ENCODE data around the gene ADH1A.
"Not testable (repeated sequence)": the region's sequence is repeated elsewhere in the genome, so short reads cannot be mapped to it uniquely, and the experiment has no call there.

ADH1A gene

DNA sequence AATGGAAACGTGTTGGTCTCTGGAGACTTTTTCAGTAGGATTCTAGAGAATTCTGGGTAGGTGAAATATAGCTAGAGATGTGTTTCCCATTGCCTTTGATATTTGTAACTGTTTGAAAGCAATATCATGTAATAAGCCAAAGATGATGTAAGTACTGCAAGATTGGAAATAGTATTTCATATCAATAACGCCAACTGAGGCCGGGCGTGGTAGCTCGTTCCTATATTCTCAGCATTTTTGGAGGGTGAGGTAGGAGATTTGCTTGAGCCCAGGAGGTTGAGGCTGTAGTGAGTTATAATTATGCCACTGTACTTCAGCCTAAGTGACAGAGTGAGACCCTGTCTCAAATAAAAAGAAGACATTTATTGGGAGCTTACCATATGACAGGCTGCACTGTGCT, 9.5 kb downstream of the ADH1A start:
- Histone ChIP-seq H3K36me3 (ENCODE audit: insufficient read depth, low read length) (no peaks in the 10 kb centered on the region), H3K4me1 (ENCODE audit: insufficient read depth, low read length) (peaks cover 7% of the 10 kb centered on the region), H3K4me3 (ENCODE audit: low read length) (no peak overlapping the region), H3K27me3 (ENCODE audit: insufficient read depth, low read length) (no peaks in the 10 kb centered on the region), H3K27ac (ENCODE audit: low read depth, low read length) (no peak overlapping the region), H3K9ac (ENCODE audit: low read depth, low read length) (no peak overlapping the region), H3K9me3 (ENCODE audit: insufficient read depth, low read depth, low read length) (no peaks in the 10 kb centered on the region)
- WGBS, result 98% methylated on average over 5 of the region's 5 CpGs

DNA sequence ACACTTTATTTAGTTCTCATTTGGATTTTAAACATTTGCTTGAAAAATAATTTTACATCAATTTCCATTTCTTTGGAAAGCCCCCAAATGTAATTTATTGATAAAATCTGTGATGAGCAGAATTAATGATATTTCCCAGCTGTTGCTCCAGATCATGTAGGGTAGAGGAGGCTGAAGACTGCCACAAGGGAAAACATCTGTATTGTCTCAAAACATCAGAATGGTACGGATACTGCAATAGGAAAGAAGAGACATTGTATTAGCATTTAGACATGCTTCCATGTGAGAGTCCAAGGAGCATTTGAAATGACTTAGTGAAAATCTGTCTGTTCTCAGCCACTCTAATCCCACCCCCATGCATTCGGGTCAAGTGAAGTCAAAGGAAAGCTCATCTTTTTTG, 14.4 kb downstream of the ADH1A start:
- peaks cover 7% of the 10 kb centered on the region for H3K4me1 ChIP-seq (ENCODE audit: insufficient read depth, low read length)
- no peaks in the 10 kb centered on the region for H3K36me3 ChIP-seq (ENCODE audit: insufficient read depth, low read length)
- H3K27ac ChIP-seq (ENCODE audit: low read depth, low read length), result no peak overlapping the region
- H3K4me3 ChIP-seq (ENCODE audit: low read length), result no peak overlapping the region
- H3K27me3 ChIP-seq (ENCODE audit: insufficient read depth, low read length), result no peaks in the 10 kb centered on the region
- WGBS, result 95% methylated on average over 2 of the region's 2 CpGs
- H3K9ac ChIP-seq (ENCODE audit: low read depth, low read length), result no peak overlapping the region
- H3K9me3 ChIP-seq (ENCODE audit: insufficient read depth, low read depth, low read length), result 0 out of 2 replicates have a peak, but pooled peaks cover 3% of the 10 kb centered on the region

DNA sequence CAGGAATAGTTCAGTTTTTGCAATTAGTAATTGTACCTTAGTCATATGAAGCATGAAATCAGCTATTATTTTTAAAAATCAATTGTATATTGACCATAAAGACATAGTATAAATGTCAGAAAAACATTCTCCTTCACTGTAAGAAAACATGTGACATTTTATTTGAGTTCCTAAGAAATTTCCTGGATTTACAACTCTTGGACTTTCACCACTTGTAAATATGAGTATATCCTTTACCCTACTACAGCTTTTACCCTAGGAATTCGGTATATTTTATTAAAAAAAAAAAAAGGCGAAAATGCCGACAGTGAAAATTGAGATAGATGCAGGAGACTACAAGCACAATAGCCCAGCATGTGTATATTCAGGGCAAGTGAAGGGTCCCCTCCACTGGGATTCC, 14.9 kb downstream of the ADH1A start:
- H3K27ac ChIP-seq (ENCODE audit: low read depth, low read length), result no peak overlapping the region
- peaks cover 7% of the 10 kb centered on the region; the same call in 1 of the 2 replicates for H3K9me3 ChIP-seq (ENCODE audit: insufficient read depth, low read depth, low read length)
- no peak overlapping the region for H3K9ac ChIP-seq (ENCODE audit: low read depth, low read length)
- H3K27me3 ChIP-seq (ENCODE audit: insufficient read depth, low read length), result no peaks in the 10 kb centered on the region
- H3K4me3 ChIP-seq (ENCODE audit: low read length), result no peak overlapping the region
- WGBS, result 54% methylated on average over 2 of the region's 3 CpGs
- peaks cover 7% of the 10 kb centered on the region for H3K4me1 ChIP-seq (ENCODE audit: insufficient read depth, low read length)
- H3K36me3 ChIP-seq (ENCODE audit: insufficient read depth, low read length), result no peaks in the 10 kb centered on the region

DNA sequence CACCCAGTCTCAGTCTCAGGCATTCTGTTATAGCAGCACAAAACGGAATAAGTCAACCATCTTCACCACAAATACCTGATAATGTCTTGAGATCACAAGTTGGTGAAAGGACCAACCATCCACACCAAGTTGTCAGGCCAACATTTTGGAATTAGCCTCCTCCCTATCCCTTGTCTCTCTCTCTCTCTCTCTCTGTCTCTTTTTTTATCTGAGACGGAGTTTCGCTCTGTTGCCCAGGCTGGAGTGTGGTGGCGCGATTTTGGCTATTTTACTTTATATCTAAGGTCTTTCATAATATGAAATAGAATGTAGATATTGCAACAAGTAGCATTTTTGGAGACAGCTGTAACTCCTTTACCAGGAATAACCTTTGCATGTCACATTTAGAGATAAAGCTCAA, 15.7 kb downstream of the ADH1A start:
- H3K27ac ChIP-seq (ENCODE audit: low read depth, low read length), result no peak overlapping the region

DNA sequence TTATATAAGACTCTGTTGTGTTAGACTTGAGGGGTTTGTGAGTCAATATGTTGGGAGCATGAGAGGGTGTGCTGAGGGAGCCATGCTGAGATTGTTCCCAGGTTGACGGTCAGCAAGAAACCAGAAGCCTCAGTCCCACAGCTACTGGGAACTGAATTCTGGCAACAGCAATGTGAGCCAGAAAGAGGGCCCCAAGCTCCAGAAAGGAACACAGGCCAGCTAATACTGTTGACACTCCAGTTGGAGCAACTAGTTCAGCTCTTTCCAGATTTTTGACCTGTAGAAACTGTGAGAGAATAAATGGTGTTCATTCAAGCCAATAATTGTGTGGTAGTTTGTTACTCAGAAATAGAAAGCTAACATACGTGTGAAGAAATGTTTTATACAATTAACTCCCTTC, 17.1 kb downstream of the ADH1A start:
- no peak overlapping the region for H3K4me3 ChIP-seq (ENCODE audit: low read length)
- 100% methylated on average over 1 of the region's 2 CpGs for WGBS
- peaks cover 12% of the 10 kb centered on the region; the same call in 1 of the 2 replicates for H3K9me3 ChIP-seq (ENCODE audit: insufficient read depth, low read depth, low read length)
- H3K36me3 ChIP-seq (ENCODE audit: insufficient read depth, low read length), result no peaks in the 10 kb centered on the region
- peaks cover under 1% of the 10 kb centered on the region; the same call in 1 of the 2 replicates for H3K4me1 ChIP-seq (ENCODE audit: insufficient read depth, low read length)
- H3K27ac ChIP-seq (ENCODE audit: low read depth, low read length), result no peak overlapping the region
- H3K9ac ChIP-seq (ENCODE audit: low read depth, low read length), result no peak overlapping the region
- no peaks in the 10 kb centered on the region for H3K27me3 ChIP-seq (ENCODE audit: insufficient read depth, low read length)

More for the DNA sequence above, 15.7 kb downstream of the ADH1A start:
- Histone ChIP-seq H3K27me3 (ENCODE audit: insufficient read depth, low read length) (no peaks in the 10 kb centered on the region), H3K9ac (ENCODE audit: low read depth, low read length) (no peak overlapping the region), H3K36me3 (ENCODE audit: insufficient read depth, low read length) (no peaks in the 10 kb centered on the region), H3K9me3 (ENCODE audit: insufficient read depth, low read depth, low read length) (peaks cover 12% of the 10 kb centered on the region; the same call in 1 of the 2 replicates), H3K4me1 (ENCODE audit: insufficient read depth, low read length) (peaks cover 7% of the 10 kb centered on the region), H3K4me3 (ENCODE audit: low read length) (no peak overlapping the region)
- WGBS, result 97% methylated on average over 5 of the region's 5 CpGs

DNA sequence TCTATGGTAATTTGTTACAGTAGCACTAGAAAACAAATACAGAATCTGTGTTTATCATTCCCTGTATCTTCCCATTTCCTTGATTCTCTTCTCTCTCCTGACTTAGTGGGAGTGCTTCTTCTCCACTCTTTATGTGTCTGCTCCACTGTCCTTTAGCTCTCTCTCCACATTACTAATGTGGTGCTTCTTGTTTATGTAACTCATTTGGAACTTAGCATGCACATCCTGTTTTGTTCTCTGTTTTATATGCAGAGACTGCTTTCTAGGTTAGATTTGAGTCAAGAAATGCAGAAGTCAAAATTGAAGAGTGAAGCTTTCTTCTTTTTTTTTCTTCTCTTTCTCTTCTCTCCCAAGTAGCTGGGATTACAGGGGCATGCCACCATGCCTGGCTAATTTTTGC, 25.9 kb downstream of the ADH1A start:
- no peaks in the 10 kb centered on the region for H3K9me3 ChIP-seq (ENCODE audit: insufficient read depth, low read depth, low read length)
- H3K4me1 ChIP-seq (ENCODE audit: insufficient read depth, low read length), result no peaks in the 10 kb centered on the region
- no peak overlapping the region for H3K27ac ChIP-seq (ENCODE audit: low read depth, low read length)
- H3K4me3 ChIP-seq (ENCODE audit: low read length), result no peak overlapping the region
- H3K36me3 ChIP-seq (ENCODE audit: insufficient read depth, low read length), result no peaks in the 10 kb centered on the region
- no peaks in the 10 kb centered on the region for H3K27me3 ChIP-seq (ENCODE audit: insufficient read depth, low read length)
- no peak overlapping the region for H3K9ac ChIP-seq (ENCODE audit: low read depth, low read length)

DNA sequence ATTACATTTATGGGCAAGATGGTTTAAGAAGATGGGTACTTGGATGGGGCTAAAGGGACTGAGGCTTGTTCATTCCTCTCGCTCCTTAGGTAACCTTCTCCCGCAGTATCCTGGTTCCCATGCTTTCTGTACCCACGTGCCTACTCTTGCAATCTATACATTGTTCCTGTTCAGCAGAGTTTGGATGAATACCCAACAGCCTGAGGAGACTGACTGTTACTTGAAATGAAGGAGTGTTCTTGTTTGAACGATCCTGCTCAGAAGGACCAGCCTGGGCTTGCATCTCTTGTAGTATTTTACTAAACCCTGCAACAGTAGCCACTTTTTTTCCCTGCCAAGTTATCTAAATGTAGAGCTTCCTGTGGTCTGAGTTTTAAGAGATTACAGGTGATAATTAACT, 38.0 kb downstream of the ADH1A start:
- H3K27ac ChIP-seq (ENCODE audit: low read depth, low read length), result no peak overlapping the region
- H3K4me3 ChIP-seq (ENCODE audit: low read length), result no peak overlapping the region
- H3K27me3 ChIP-seq (ENCODE audit: insufficient read depth, low read length), result no peaks in the 10 kb centered on the region
- WGBS, result 100% methylated on average over 4 of the region's 4 CpGs
- H3K9ac ChIP-seq (ENCODE audit: low read depth, low read length), result no peak overlapping the region
- H3K36me3 ChIP-seq (ENCODE audit: insufficient read depth, low read length), result no peaks in the 10 kb centered on the region
- H3K4me1 ChIP-seq (ENCODE audit: insufficient read depth, low read length), result no peaks in the 10 kb centered on the region
- no peaks in the 10 kb centered on the region for H3K9me3 ChIP-seq (ENCODE audit: insufficient read depth, low read depth, low read length)

DNA sequence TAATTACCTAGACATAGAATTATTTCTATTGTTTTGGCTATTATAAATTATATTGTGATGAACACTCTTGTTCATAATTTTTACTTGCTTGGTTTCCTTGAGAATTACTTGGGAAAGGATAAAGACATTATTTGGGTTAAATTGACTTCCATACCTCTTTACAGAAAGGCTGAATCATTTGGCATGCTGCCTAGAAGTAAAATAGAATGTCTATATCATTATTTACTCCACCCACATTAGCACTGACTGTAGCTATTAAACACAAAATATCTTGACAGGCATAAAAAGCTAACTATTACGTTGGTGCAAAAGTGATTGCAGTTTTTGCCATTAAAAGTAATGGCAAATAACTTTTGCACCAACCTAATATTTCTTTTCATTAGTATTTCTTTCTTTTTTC, 42.1 kb downstream of the ADH1A start:
- no peaks in the 10 kb centered on the region for H3K9me3 ChIP-seq (ENCODE audit: insufficient read depth, low read depth, low read length)
- H3K9ac ChIP-seq (ENCODE audit: low read depth, low read length), result no peak overlapping the region
- H3K36me3 ChIP-seq (ENCODE audit: insufficient read depth, low read length), result no peaks in the 10 kb centered on the region
- H3K27ac ChIP-seq (ENCODE audit: low read depth, low read length), result no peak overlapping the region
- no peak overlapping the region for H3K4me3 ChIP-seq (ENCODE audit: low read length)
- H3K27me3 ChIP-seq (ENCODE audit: insufficient read depth, low read length), result no peaks in the 10 kb centered on the region
- H3K4me1 ChIP-seq (ENCODE audit: insufficient read depth, low read length), result no peaks in the 10 kb centered on the region
- 100% methylated on average over 1 of the region's 1 CpG for WGBS

DNA sequence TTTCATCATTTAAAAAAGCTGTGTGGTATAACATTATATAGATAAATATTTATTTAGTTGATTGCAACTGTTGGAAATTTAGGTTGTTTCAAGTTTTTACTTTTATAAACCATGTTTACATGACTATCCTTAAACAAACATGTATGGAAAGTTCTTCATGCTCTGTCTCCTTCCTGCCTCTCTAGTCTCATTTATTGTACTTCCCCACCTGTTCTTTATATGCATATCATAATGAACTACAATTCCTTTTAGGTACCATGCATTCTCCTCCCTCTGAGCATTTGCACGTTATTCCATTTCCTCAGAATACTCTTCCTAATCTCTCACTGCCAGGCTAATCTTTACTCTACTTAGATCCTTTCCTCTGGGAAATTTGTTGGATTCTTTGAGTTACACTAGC, 54.8 kb downstream of the ADH1A start:
- Histone ChIP-seq H3K4me3 (ENCODE audit: low read length) (no peak overlapping the region), H3K9ac (ENCODE audit: low read depth, low read length) (no peak overlapping the region), H3K27me3 (ENCODE audit: insufficient read depth, low read length) (no peaks in the 10 kb centered on the region), H3K9me3 (ENCODE audit: insufficient read depth, low read depth, low read length) (0 out of 2 replicates have a peak, but pooled peaks cover 2% of the 10 kb centered on the region), H3K36me3 (ENCODE audit: insufficient read depth, low read length) (no peaks in the 10 kb centered on the region), H3K27ac (ENCODE audit: low read depth, low read length) (no peak overlapping the region), H3K4me1 (ENCODE audit: insufficient read depth, low read length) (no peaks in the 10 kb centered on the region)
- WGBS, result 100% methylated on average over 1 of the region's 1 CpG

DNA sequence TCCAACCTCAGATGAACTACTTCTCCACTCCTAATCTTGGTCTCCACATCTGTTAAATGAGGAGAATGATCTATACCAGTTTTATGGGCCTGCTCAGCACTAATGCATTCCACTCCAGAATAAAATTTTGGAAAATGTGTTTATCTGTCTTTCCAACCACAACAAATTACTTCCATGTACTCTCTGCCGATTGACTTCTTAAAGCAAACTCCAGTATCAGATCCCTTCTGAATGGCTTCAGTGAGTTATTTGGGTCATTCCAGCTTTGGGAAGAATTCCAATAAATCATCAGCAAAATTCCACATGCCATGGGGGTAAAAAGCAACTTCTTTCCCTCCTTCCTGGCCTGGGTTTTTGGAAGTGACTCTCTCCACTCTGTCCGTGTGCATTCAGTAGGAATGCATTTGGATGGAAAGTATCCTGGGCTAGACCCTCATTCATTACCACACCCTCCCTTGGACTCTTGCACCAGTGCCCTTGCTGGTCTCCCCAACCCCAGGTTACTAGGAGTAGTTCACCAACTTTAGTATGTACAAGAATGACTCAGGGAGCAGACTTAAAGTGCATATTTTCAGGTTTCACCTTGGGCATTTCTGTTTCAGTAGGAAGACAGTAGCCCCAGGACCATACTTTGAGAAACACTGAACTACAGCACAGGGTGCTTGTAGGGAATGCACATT, 56.3 kb downstream of the ADH1A start:
- Histone ChIP-seq H3K27ac (ENCODE audit: low read depth, low read length) (no peak overlapping the region), H3K27me3 (ENCODE audit: insufficient read depth, low read length) (no peaks in the 10 kb centered on the region), H3K4me3 (ENCODE audit: low read length) (no peak overlapping the region), H3K4me1 (ENCODE audit: insufficient read depth, low read length) (no peaks in the 10 kb centered on the region), H3K36me3 (ENCODE audit: insufficient read depth, low read length) (no peaks in the 10 kb centered on the region), H3K9me3 (ENCODE audit: insufficient read depth, low read depth, low read length) (0 out of 2 replicates have a peak, but pooled peaks cover 2% of the 10 kb centered on the region), H3K9ac (ENCODE audit: low read depth, low read length) (no peak overlapping the region)
- 91% methylated on average over 1 of the region's 2 CpGs for WGBS

DNA sequence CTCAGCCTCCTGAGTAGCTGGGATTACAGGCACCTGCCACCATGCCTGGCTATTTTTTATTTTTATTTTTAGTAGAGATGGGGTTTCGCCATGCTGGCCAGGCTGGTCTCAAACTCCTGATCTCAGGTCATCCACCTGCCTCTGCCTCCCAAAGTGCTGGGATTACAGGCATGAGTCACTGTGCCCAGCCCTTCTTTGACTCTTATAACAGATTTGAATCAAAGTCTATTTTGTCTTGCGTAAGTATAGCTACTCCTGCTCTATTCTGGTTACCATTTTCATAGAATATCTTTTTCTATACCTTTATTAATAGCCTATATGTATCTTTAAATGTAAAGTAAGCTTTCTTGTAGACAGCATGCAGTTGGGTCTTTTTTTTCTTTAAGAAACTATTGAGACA, 57.4 kb downstream of the ADH1A start:
- 95% methylated on average over 2 of the region's 2 CpGs for WGBS

DNA sequence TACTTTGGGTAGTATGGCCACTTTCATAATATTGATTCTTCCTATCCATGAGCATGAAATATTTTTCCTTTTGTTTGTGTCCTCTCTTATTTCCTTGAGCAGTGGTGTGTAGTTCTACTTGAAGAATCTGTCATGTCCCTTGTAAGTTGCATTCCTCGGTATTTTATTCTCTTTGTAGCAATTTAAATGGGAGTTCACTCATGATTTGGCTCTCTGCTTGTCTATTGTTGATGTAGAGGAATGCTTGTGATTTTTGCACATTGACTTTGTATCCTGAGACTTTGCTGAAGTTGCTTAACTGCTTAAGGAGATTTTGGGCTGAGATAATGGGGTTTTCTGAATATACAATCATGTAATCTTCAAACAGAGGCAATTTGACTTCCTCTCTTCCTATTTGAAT, 62.1 kb downstream of the ADH1A start:
- H3K27me3 ChIP-seq (ENCODE audit: insufficient read depth, low read length); H3K36me3 ChIP-seq (ENCODE audit: insufficient read depth, low read length); H3K9me3 ChIP-seq (ENCODE audit: insufficient read depth, low read depth, low read length); H3K4me1 ChIP-seq (ENCODE audit: insufficient read depth, low read length); H3K4me3 ChIP-seq (ENCODE audit: low read length); H3K9ac ChIP-seq (ENCODE audit: low read depth, low read length); H3K27ac ChIP-seq (ENCODE audit: low read depth, low read length): not testable (repeated sequence)
- WGBS, result 93% methylated on average over 1 of the region's 1 CpG

More for the DNA sequence above, 57.4 kb downstream of the ADH1A start:
- H3K36me3 ChIP-seq (ENCODE audit: insufficient read depth, low read length); H3K4me3 ChIP-seq (ENCODE audit: low read length); H3K27me3 ChIP-seq (ENCODE audit: insufficient read depth, low read length); H3K4me1 ChIP-seq (ENCODE audit: insufficient read depth, low read length); H3K9ac ChIP-seq (ENCODE audit: low read depth, low read length); H3K9me3 ChIP-seq (ENCODE audit: insufficient read depth, low read depth, low read length); H3K27ac ChIP-seq (ENCODE audit: low read depth, low read length): not testable (repeated sequence)

All from HUES64 (cell line).